GM10248 (cell line): Measurements from ENCODE around the gene E2F2.
A peak's percentile ranks its signal among the peaks of the same experiment; 100 is the strongest.

ENCODE experiments used
- CTCF ChIA-PET: fragments of 300-600 bp; sonication (Branson Sonifier 250); formaldehyde crosslinking; extraction: SDS; loops from one replicate; lab custom pipeline; 2021; ENCODE audit warnings: antibody characterized with exemption; lab: Yijun Ruan, JAX
- POLR2A ChIA-PET: fragments of 350-650 bp; sonication (Branson Sonifier 250); formaldehyde crosslinking; extraction: SDS; loops from one replicate; lab custom pipeline; 2020; ENCODE audit warnings: antibody characterized with exemption; lab: Yijun Ruan, JAX
- DNase-seq: peaks from one replicate; pipeline ENCODE4 v3.0.0; 2012; ENCODE audit errors: extremely low spot score
- TF ChIP-seq, protein P1 (sequence below): IDR thresholded peaks from 2 replicates; pipeline ENCODE4 v1.5.1; 2012; ENCODE audit warnings: mild to moderate bottlenecking, low read depth; ENCODE audit errors: extremely low read depth, missing control alignments, control extremely low read depth

E2F2 gene

DNA sequence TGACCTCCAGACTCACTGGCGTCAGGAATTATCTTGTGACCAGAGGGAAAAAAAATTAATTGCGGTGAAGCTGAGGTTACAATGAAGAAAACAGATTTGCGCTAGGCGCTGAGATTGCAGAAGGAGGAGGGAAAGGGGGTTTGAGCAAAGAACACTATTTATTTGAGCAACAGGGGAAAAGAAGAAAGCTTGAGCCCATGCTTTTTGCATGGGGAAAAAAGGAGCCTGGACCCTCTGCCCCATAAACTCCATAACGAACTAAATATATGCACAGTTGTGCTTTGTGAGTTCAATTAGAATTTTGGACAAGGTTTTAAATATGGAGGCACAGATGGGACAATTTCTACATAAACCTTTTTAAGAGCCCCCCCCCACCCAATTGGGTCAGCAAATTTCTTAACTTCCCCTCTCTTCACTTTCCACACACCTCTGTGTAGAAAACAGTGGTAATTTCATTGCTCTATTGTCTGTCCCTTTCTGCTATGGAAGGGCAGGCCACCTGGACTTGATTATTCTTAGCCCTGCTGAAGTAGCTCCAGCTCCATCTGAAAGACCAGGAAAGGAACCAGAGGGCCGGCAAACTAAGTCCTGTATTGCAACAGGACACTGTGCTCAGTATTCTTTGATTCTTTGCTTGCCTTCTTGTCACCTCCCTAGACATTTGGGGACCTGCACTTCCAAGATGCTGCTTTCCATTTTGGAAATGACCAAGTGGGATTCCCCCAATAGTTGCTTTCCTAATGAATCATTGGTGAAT, 29.1 kb upstream of the E2F2 start:
- TF ChIP-seq, protein P1, sequence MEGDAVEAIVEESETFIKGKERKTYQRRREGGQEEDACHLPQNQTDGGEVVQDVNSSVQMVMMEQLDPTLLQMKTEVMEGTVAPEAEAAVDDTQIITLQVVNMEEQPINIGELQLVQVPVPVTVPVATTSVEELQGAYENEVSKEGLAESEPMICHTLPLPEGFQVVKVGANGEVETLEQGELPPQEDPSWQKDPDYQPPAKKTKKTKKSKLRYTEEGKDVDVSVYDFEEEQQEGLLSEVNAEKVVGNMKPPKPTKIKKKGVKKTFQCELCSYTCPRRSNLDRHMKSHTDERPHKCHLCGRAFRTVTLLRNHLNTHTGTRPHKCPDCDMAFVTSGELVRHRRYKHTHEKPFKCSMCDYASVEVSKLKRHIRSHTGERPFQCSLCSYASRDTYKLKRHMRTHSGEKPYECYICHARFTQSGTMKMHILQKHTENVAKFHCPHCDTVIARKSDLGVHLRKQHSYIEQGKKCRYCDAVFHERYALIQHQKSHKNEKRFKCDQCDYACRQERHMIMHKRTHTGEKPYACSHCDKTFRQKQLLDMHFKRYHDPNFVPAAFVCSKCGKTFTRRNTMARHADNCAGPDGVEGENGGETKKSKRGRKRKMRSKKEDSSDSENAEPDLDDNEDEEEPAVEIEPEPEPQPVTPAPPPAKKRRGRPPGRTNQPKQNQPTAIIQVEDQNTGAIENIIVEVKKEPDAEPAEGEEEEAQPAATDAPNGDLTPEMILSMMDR, result no peak
- ChIA-PET POLR2A (interaction anchor here (0.6 to 3.0 kb wide), 7 partner anchors 10 to 45 kb away, joined by 3 to 22 read pairs (median 6); no protein-coding TSS in a partner anchor), CTCF (interaction anchor here (1.2 to 24.9 kb wide), 8 partner anchors 12 to 76 kb away, joined by 3 to 858 read pairs (median 6); no protein-coding TSS in a partner anchor)
- no peak for DNase-seq

DNA sequence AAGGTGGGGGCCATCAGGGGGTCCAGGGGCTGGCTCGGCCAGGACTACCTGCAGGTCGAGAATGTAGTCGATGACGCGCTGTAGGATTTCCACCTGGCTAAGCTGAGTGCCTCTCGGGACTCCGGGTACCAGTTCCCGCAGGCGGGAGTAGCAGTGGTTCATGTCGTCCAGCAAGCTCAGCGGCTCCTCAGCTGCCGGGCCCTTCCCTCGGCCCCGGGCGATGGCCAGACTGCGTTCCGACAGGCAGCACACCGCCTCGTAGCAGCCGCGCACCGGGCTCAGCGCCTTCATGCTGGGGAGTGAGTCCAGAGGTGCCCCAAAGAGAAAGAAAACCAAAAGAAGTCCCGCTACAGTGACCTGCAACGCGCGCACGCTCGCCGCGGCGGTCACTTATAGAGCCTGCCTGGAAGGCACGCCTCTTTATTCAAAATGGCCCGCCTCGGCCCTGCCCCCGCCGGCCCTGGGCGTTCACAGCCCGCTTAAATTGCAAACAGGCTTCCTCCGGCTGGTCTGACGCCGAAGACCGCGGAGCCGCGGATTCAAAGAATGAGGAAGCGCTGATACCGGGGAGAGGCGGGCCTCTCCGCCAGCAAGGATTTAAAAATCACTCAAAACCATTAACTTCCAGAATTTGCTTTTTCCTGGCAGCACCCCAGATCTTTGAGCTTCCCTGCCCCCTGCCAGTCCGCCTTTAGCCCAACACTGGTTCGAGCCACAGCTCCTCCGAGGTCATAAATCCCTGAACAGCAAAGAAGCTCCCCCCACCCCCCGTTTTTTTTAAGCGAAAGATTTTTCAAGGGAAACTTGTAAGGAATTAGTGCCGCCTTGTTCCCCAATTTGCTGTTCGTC, 28.3 kb upstream of the E2F2 start, which contains the start of gene ID3:
Gene ID3 (minus strand): TSS at position 366 of the 849 bp plus-strand sequence. CDS start 75 bp downstream, at position 291.
- TF ChIP-seq, protein P1, result no peak
- ChIA-PET CTCF (interaction anchor here (1.0 to 24.9 kb wide), 11 partner anchors 11 to 132 kb away, joined by 3 to 858 read pairs (median 4); no protein-coding TSS in a partner anchor), POLR2A (interaction anchor here (0.6 to 3.0 kb wide), 16 partner anchors 9 to 75 kb away, joined by 3 to 22 read pairs (median 4); no protein-coding TSS in a partner anchor)
- peak; percentile 89 for DNase-seq

DNA sequence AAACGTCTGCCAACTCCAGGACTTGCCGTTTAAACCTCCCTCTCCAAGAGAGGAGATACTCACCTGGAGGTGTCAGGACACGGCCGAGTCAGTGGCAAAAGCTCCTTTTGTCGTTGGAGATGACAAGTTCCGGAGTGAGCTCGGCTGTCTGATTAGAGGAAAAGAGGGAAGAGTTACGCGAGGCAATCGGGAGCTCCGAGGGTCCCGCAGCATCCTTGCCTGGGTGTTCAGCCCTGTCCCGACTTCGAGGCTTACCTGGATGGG, 27.8 kb upstream of the E2F2 start:
- TF ChIP-seq, protein P1, result no peak
- CTCF ChIA-PET, result interaction anchor here (1.0 to 24.9 kb wide), 11 partner anchors 10 to 132 kb away, joined by 3 to 858 read pairs (median 4); no protein-coding TSS in a partner anchor
- DNase-seq, result no peak
- POLR2A ChIA-PET, result interaction anchor here (0.8 to 3.0 kb wide), 14 partner anchors 8 to 76 kb away, joined by 3 to 22 read pairs (median 4); no protein-coding TSS in a partner anchor

DNA sequence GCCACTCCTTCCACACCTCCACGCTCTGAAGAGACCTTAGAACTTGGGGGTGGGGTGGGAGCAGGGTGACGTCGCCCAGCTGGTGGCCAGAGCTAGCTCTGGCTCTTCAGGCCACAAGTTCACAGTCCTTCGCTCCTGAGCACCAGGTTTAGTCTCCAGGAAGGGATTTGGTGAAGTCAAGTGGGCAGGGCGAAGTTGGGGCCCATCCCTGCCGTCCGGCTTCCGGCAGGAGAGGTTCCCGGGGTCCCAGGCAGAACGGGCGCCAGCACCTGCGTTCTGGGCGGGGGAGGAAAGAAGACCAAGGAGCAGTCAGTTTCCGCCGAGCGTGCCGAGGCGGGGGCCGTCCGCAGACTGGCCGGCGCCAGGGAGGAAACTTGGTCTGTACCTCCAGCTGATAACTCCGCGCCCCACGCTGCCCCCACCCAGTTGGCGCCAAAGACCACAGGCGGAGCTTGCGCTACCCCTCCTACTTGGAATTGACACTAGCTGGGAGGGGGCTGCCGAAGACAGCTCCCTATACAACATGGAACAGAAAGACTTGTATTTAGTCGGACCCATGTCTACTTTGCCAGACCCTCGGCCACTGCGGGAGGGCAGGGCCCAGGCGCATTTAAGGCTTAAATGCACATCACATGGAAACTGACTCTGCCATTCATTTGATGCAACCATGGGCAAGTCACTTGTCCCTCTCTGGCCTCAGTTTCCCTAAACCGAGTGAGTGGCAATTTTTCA, 27.3 kb upstream of the E2F2 start:
- ChIA-PET CTCF (interaction anchor here (1.0 to 24.9 kb wide), 11 partner anchors 9 to 133 kb away, joined by 3 to 858 read pairs (median 8); no protein-coding TSS in a partner anchor), POLR2A (interaction anchor here (0.8 to 3.0 kb wide), 13 partner anchors 14 to 76 kb away, joined by 3 to 22 read pairs (median 4); no protein-coding TSS in a partner anchor)
- no peak for DNase-seq
- TF ChIP-seq, protein P1, result no peak

DNA sequence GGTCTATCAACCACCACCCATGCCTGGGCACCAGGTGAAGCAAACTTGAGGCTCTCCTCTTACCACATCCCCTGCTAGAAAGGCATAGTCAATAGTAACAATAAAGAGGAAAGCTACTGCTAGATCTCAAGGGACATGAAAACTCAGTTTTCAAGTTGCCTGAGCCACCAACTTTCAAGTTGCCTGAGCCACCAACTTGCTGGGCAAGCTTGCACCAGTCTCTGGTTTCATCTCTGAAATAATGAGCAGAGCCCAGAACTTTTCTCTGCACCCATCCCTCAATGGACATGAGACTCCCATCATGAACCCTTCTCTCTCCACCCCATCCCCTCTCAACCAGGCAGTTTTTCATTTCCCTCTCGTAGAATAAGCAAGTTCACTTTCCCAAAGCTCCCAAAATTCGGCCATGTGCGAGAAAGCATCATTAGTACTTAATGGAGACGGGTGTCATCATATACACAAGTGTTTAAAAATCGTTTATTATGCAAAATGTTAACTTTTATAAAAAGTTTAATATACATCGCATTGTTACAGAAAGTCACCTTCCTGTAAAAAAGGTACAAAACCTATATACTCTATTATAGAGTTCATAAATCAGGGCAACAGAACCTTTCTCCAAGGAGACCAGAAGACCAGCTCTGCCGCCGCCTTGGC, 26.6 kb upstream of the E2F2 start:
- ChIA-PET POLR2A (interaction anchor here (0.5 to 3.0 kb wide), 6 partner anchors 16 to 77 kb away, joined by 3 to 22 read pairs (median 6); no protein-coding TSS in a partner anchor), CTCF (interaction anchor here (1.1 to 24.9 kb wide), 8 partner anchors 9 to 133 kb away, joined by 3 to 858 read pairs (median 9); no protein-coding TSS in a partner anchor)
- TF ChIP-seq, protein P1, result no peak
- no peak for DNase-seq
